Neuron (in vitro differentiated cells): ENCODE data around the gene NR2F1-AS1.
A peak's percentile ranks its signal among the peaks of the same experiment; 100 is the strongest.

Experiments
- H2AFZ ChIP-seq: one replicate; pipeline ENCODE4 v1.6.1; 2013; ENCODE audit warnings: low read depth, mild to moderate bottlenecking, inconsistent platforms, low read length, moderate library complexity
- H3K27me3 ChIP-seq: one replicate; pipeline ENCODE4 v1.6.1; 2013; ENCODE audit warnings: low read length; ENCODE audit not compliant: insufficient read depth
- H3K36me3 ChIP-seq: one replicate; pipeline ENCODE4 v1.6.1; 2013; ENCODE audit warnings: low read length; ENCODE audit not compliant: insufficient read depth
- H3K4me1 ChIP-seq: one replicate; pipeline ENCODE4 v1.6.1; 2013; ENCODE audit warnings: low read length; ENCODE audit not compliant: insufficient read depth
- H3K4me3 ChIP-seq: 2 replicates; pipeline ENCODE4 v1.5.1; 2013; ENCODE audit warnings: mild to moderate bottlenecking, low read length, moderate library complexity
- H3K9me3 ChIP-seq: one replicate; pipeline ENCODE4 v1.6.1; 2013; ENCODE audit warnings: low read length

NR2F1-AS1 gene

GRCh38 chr5:93427316-93427715, 153.7 kb downstream of the NR2F1-AS1 start:
- Histone ChIP-seq H2AFZ (no peak overlapping the region), H3K36me3 (no peaks in the 10 kb centered on the region), H3K4me3 (no peak overlapping the region), H3K9me3 (no peaks in the 10 kb centered on the region), H3K27me3 (no peaks in the 10 kb centered on the region), H3K4me1 (peaks cover 64% of the 10 kb centered on the region)

DNA sequence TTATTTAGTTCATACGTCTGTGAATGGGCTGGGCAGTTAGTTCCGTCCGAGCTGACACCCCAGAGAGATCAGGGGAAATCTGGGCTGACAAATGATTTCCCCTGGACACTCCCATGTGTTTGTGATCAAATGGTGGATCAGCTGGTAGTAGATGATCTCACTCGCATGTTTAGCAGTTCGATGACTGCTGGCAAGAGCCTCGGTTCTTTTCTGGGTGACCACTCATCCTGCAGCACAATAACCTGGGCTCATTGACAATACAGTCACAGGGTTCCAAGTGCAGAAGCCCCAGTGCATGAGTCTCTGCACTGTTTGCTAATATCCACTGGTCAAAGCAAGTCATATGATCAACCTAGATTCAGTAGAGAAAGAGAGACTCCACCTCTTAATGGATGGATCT, 155.9 kb downstream of the NR2F1-AS1 start:
- Histone ChIP-seq H2AFZ (no peak overlapping the region), H3K9me3 (no peaks in the 10 kb centered on the region), H3K4me3 (no peak overlapping the region), H3K36me3 (no peaks in the 10 kb centered on the region), H3K27me3 (no peaks in the 10 kb centered on the region), H3K4me1 (peaks cover 73% of the 10 kb centered on the region)

DNA sequence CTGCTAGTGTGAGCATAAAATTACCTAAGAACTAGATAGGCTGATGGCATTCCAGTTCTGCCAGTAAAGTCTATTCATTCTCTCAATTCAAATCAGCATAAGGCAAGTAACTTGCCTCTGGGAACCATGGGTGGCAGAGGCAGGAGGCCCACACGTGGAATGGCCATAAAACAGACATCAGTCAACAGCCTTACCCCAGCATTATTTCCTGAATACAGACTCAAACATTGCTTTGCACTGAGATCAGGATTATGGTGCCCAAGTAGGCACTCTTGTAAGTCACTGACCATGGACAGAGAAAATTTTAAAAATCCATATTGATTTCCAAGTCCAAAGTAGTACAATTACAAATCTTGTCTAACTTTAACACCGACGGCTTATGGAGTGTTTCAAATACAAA, 157.7 kb downstream of the NR2F1-AS1 start:
- Histone ChIP-seq H3K27me3 (no peaks in the 10 kb centered on the region), H2AFZ (no peak overlapping the region), H3K4me3 (no peak overlapping the region), H3K36me3 (no peaks in the 10 kb centered on the region), H3K4me1 (peaks cover 58% of the 10 kb centered on the region), H3K9me3 (no peaks in the 10 kb centered on the region)

GRCh38 chr5:93422652-93423280, 158.3 kb downstream of the NR2F1-AS1 start:
- no peaks in the 10 kb centered on the region for H3K27me3 ChIP-seq
- H3K4me1 ChIP-seq, result peaks cover 61% of the 10 kb centered on the region
- no peak overlapping the region for H3K4me3 ChIP-seq
- no peaks in the 10 kb centered on the region for H3K9me3 ChIP-seq
- H3K36me3 ChIP-seq, result no peaks in the 10 kb centered on the region
- H2AFZ ChIP-seq, result no peak overlapping the region

GRCh38 chr5:93421987-93422401, 159.0 kb downstream of the NR2F1-AS1 start:
- Histone ChIP-seq H3K9me3 (no peaks in the 10 kb centered on the region), H2AFZ (peak overlapping the region; percentile 11), H3K4me1 (peaks cover 61% of the 10 kb centered on the region), H3K4me3 (peak overlapping the region; percentile 38), H3K27me3 (no peaks in the 10 kb centered on the region), H3K36me3 (no peaks in the 10 kb centered on the region)

GRCh38 chr5:93421468-93421867, 159.6 kb downstream of the NR2F1-AS1 start:
- Histone ChIP-seq H2AFZ (peak overlapping the region; percentile 11), H3K4me1 (peaks cover 64% of the 10 kb centered on the region), H3K36me3 (no peaks in the 10 kb centered on the region), H3K27me3 (no peaks in the 10 kb centered on the region), H3K4me3 (peak overlapping the region; percentile 38), H3K9me3 (no peaks in the 10 kb centered on the region)

DNA sequence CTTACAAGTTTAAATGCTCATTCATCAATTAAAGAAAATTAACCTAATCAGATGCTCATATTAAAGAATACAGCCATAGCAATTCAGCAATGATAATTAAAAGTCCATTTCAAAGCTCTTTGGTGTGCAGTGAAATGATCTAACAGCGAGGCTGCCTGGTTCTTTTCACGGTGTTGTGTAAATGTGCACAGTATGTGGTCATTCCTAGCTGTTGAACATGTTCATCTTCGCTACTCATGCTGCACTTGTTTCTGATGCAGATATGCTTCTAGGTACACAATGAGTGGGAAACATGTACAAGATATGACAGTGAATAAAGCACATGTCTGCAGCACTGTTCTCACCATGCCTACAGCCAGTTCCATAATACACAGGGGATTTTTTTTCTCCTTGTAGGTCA, 163.5 kb downstream of the NR2F1-AS1 start:
- Histone ChIP-seq H3K36me3 (no peaks in the 10 kb centered on the region), H3K27me3 (no peaks in the 10 kb centered on the region), H2AFZ (no peak overlapping the region), H3K4me3 (no peak overlapping the region), H3K9me3 (no peaks in the 10 kb centered on the region), H3K4me1 (peaks cover 40% of the 10 kb centered on the region)

- Histone ChIP-seq H3K4me3 (no peak overlapping the region), H2AFZ (no peak overlapping the region), H3K36me3 (peaks cover 5% of the 10 kb centered on the region), H3K4me1 (peaks cover 24% of the 10 kb centered on the region), H3K9me3 (no peaks in the 10 kb centered on the region), H3K27me3 (no peaks in the 10 kb centered on the region)
Measured at GRCh38 chr5:93415819-93416218, 165.2 kb downstream of the NR2F1-AS1 start.

DNA sequence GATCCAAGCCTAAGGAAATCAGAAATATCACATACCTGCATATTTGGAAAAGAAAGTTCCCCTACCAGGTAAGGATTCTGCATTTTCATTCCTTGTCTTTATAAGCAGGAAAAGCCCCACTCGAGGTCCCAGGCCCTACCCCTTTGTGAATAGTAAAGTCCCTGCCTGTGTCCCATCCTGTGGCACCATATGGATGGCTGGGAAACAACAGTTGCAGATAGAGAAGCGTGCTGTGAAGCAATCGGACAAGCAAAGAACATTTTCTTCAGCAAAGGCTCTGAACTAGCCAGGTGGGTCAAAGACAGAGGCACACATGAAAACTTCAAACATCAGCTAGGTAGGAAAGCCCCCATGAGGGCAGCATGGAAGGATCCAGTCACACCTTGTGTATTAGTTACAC, 169.3 kb downstream of the NR2F1-AS1 start:
- Histone ChIP-seq H3K36me3 (peaks cover 9% of the 10 kb centered on the region), H3K9me3 (no peaks in the 10 kb centered on the region), H2AFZ (no peak overlapping the region), H3K27me3 (no peaks in the 10 kb centered on the region), H3K4me3 (no peak overlapping the region), H3K4me1 (peaks cover 33% of the 10 kb centered on the region)

DNA sequence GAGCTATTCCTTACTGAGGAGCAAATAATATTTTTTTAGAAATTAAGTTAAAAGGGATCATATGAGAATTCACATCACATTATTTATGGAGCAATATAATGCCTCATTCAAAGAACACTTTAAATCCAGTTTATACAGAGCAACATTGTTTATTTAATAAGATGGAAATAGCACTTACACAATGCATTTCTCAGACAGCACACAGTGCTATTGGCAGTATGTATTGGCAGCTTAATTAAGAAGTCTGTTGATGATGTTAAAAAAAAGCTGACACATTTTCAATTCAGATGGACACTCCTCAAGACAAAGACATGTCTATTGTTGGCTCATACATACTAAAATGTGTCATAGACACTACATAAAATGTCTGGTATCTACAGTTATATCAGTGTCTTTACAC, 171.3 kb downstream of the NR2F1-AS1 start:
- Histone ChIP-seq H3K9me3 (no peaks in the 10 kb centered on the region), H3K4me3 (no peak overlapping the region), H2AFZ (no peak overlapping the region), H3K36me3 (peaks cover 9% of the 10 kb centered on the region), H3K27me3 (no peaks in the 10 kb centered on the region), H3K4me1 (peaks cover 38% of the 10 kb centered on the region)

DNA sequence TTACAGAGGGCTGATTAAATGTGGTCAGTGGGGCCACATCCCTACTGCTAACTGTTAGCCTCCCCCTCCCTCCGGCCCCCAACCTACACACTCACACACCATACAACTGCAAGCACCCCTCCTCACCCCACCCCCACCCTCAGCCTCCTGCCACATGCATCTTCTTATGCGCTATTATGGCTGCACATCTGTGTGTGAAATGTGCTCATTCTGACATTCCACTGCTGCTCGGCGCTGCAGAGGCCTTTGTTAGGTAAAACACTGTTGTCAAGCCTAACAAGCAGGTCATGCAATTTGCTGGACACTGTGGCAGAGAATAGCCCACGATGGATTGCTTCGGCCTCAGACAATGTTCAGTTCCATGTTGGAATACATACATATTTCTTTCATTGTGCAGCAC, 173.6 kb downstream of the NR2F1-AS1 start:
- peak overlapping the region; percentile 0 for H3K4me3 ChIP-seq
- no peak overlapping the region for H2AFZ ChIP-seq
- H3K4me1 ChIP-seq, result peaks cover 40% of the 10 kb centered on the region
- no peaks in the 10 kb centered on the region for H3K9me3 ChIP-seq
- H3K36me3 ChIP-seq, result peaks cover 9% of the 10 kb centered on the region
- no peaks in the 10 kb centered on the region for H3K27me3 ChIP-seq

GRCh38 chr5:93406971-93407401, 174.0 kb downstream of the NR2F1-AS1 start:
- H3K27me3 ChIP-seq, result no peaks in the 10 kb centered on the region
- H3K4me3 ChIP-seq, result no peak overlapping the region
- H2AFZ ChIP-seq, result peak overlapping the region; percentile 21
- H3K4me1 ChIP-seq, result peaks cover 45% of the 10 kb centered on the region
- H3K9me3 ChIP-seq, result no peaks in the 10 kb centered on the region
- peaks cover 9% of the 10 kb centered on the region for H3K36me3 ChIP-seq

- H3K4me1 ChIP-seq, result peaks cover 49% of the 10 kb centered on the region
- no peaks in the 10 kb centered on the region for H3K36me3 ChIP-seq
- H2AFZ ChIP-seq, result no peak overlapping the region
- no peak overlapping the region for H3K4me3 ChIP-seq
- H3K27me3 ChIP-seq, result no peaks in the 10 kb centered on the region
- no peaks in the 10 kb centered on the region for H3K9me3 ChIP-seq
Measured at GRCh38 chr5:93404246-93404645, 176.8 kb downstream of the NR2F1-AS1 start.
